Calu3 (cell line): ENCODE data around the gene SH3PXD2A. TPM values are rescaled to one million over a fixed set of nuclear protein-coding genes. Genes with fewer than 3 reads are reported as not detected.
"Not testable (repeated sequence)": the region's sequence is repeated elsewhere in the genome, so short reads cannot be mapped to it uniquely, and the experiment has no call there.

ENCODE experiments used
- BruUV-seq: library from RNA; stranded (reverse); fragments of 400-500 nt; replicated peaks from 2 replicates; lab custom pipeline; 2021; lab: Mats Ljungman, UMichigan
- CTCF ChIA-PET: fragments of 300-600 bp; sonication (Branson Sonifier 250); formaldehyde crosslinking; loops from one replicate; lab custom pipeline; 2022; ENCODE audit warnings: antibody characterized with exemption; lab: Charles Lee
- DNase-seq: peaks from one replicate; pipeline ENCODE4 v3.0.0; 2022
- H3K27ac Mint-ChIP-seq: one replicate; pipeline ENCODE4 v1.8.0; 2022; ENCODE audit warnings: mixed read lengths; ENCODE audit not compliant: unreplicated experiment
- H3K27me3 Mint-ChIP-seq: one replicate; pipeline ENCODE4 v1.8.0; 2022; ENCODE audit warnings: mixed read lengths; ENCODE audit not compliant: unreplicated experiment
- H3K36me3 Mint-ChIP-seq: one replicate; pipeline ENCODE4 v1.8.0; 2022; ENCODE audit warnings: mild to moderate bottlenecking, moderate library complexity, mixed read lengths; ENCODE audit not compliant: insufficient read depth, unreplicated experiment
- H3K4me1 Mint-ChIP-seq: one replicate; pipeline ENCODE4 v1.8.0; 2022; ENCODE audit warnings: mild to moderate bottlenecking, low read depth, mixed read lengths; ENCODE audit not compliant: unreplicated experiment
- H3K4me3 Mint-ChIP-seq: one replicate; pipeline ENCODE4 v1.8.0; 2022; ENCODE audit warnings: mild to moderate bottlenecking, low read depth, moderate library complexity, mixed read lengths; ENCODE audit not compliant: unreplicated experiment
- H3K9me3 Mint-ChIP-seq: one replicate; pipeline ENCODE4 v1.8.0; 2022; ENCODE audit warnings: low read depth, mixed read lengths; ENCODE audit not compliant: unreplicated experiment
- intact Hi-C: fragments of 100-400 bp; cut with micrococcal nuclease; formaldehyde crosslinking; loops from one replicate; pipeline ENCODE4 v1.10.0; 2022; ENCODE audit not compliant: unreplicated experiment
- total RNA-seq: library from RNA; stranded (reverse); gene quantifications from 2 replicates; pipeline ENCODE4 v1.2.3, GENCODE V29; 2022
- TF ChIP-seq, protein P1 (sequence below): fragments of 200-600 bp; IDR thresholded peaks from one replicate; pipeline ENCODE4 v1.8.0; 2022; ENCODE audit warnings: antibody characterized with exemption; ENCODE audit not compliant: unreplicated experiment

SH3PXD2A gene
- total RNA-seq, 1 experiment from 2014 or later = 7.5 TPM

DNA sequence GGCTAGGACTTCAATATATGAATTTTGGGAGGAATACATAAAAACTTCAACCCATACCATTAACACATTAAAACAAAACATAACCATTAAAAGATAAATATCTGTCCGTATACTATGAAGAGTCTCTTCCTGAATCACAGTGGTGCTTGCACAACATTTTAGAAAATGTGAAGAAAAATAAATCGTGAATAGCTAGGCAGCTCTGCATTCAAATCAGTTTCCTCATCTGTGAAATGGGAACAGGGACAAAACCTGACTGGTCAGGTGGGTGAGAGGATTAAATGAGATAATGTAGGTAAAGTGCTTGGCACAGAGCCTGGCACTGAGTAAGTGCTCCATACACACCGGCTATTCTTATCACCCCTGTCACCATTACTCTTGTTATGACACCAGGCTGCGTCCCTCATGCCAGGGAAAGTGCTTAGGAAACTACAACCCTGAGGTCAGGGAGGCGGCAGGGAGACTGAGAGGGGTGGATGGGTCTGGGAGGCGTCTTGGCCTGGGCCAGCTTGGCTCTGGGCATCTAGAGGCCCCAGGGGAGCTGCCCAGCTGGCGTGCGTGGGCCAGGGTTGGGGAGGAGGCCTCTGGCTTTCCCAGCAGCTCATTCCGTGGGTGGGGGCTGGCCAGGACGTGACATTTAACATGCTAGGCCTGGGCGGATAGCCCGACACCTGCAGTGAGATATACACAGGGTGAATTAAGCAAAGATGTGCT is 78.3 kb downstream of the SH3PXD2A start:
- peaks cover 4% of the 10 kb centered on the region for H3K36me3 Mint-ChIP-seq
- no peak overlapping the region for H3K27ac Mint-ChIP-seq
- TF ChIP-seq, protein P1, sequence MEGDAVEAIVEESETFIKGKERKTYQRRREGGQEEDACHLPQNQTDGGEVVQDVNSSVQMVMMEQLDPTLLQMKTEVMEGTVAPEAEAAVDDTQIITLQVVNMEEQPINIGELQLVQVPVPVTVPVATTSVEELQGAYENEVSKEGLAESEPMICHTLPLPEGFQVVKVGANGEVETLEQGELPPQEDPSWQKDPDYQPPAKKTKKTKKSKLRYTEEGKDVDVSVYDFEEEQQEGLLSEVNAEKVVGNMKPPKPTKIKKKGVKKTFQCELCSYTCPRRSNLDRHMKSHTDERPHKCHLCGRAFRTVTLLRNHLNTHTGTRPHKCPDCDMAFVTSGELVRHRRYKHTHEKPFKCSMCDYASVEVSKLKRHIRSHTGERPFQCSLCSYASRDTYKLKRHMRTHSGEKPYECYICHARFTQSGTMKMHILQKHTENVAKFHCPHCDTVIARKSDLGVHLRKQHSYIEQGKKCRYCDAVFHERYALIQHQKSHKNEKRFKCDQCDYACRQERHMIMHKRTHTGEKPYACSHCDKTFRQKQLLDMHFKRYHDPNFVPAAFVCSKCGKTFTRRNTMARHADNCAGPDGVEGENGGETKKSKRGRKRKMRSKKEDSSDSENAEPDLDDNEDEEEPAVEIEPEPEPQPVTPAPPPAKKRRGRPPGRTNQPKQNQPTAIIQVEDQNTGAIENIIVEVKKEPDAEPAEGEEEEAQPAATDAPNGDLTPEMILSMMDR = no peak
- H3K4me1 Mint-ChIP-seq = no peaks in the 10 kb centered on the region
- H3K9me3 Mint-ChIP-seq = no peaks in the 10 kb centered on the region
- CTCF ChIA-PET = no interaction called here
- peaks cover 35% of the 10 kb centered on the region for H3K27me3 Mint-ChIP-seq
- no peak for DNase-seq
- intact Hi-C loops = no loop called here
- no peak overlapping the region for H3K4me3 Mint-ChIP-seq
- BruUV-seq = no TSS peak

GRCh38 chr10:103775776-103776175 is 79.6 kb downstream of the SH3PXD2A start:
- intact Hi-C loops = no loop called here
- H3K4me3 Mint-ChIP-seq = no peak overlapping the region

DNA sequence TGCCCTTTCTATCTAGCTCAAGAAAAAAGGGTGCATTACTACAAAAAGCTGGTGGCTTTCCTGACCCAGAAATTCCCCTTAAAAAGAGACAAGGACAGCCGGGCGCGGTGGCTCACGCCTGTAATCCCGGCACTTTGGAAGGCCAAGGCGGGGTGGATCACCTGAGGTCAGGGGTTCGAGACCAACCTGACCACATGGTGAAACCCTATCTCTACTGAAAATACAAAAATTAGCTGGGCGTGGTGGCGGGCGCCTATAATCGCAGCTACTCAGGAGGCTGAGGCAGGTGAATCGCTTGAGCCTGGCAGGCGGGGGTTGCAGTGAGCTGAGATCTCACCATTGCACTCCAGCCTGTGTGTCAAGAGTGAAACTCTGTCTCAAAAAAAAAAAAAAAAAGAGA is 82.5 kb downstream of the SH3PXD2A start:
- H3K4me1 Mint-ChIP-seq, H3K9me3 Mint-ChIP-seq, DNase-seq, H3K36me3 Mint-ChIP-seq, H3K27ac Mint-ChIP-seq, intact Hi-C loops, BruUV-seq: not testable (repeated sequence)
- Mint-ChIP-seq H3K4me3 (peak overlapping the region; percentile 83), H3K27me3 (peaks cover 53% of the 10 kb centered on the region)
- CTCF ChIA-PET = interaction anchor here (0.6 to 1.1 kb wide), 3 partner anchors 8 to 75 kb away, joined by 3 to 4 read pairs (median 3); no protein-coding TSS in a partner anchor

More at GRCh38 chr10:103775776-103776175, 79.6 kb downstream of the SH3PXD2A start:
- Mint-ChIP-seq H3K36me3 (peaks cover 4% of the 10 kb centered on the region), H3K27me3 (peaks cover 38% of the 10 kb centered on the region), H3K27ac (no peak overlapping the region), H3K9me3 (no peaks in the 10 kb centered on the region), H3K4me1 (no peaks in the 10 kb centered on the region)
- CTCF ChIA-PET = no interaction called here
- TF ChIP-seq, protein P1 = no peak
- BruUV-seq = no TSS peak
- DNase-seq = no peak

DNA sequence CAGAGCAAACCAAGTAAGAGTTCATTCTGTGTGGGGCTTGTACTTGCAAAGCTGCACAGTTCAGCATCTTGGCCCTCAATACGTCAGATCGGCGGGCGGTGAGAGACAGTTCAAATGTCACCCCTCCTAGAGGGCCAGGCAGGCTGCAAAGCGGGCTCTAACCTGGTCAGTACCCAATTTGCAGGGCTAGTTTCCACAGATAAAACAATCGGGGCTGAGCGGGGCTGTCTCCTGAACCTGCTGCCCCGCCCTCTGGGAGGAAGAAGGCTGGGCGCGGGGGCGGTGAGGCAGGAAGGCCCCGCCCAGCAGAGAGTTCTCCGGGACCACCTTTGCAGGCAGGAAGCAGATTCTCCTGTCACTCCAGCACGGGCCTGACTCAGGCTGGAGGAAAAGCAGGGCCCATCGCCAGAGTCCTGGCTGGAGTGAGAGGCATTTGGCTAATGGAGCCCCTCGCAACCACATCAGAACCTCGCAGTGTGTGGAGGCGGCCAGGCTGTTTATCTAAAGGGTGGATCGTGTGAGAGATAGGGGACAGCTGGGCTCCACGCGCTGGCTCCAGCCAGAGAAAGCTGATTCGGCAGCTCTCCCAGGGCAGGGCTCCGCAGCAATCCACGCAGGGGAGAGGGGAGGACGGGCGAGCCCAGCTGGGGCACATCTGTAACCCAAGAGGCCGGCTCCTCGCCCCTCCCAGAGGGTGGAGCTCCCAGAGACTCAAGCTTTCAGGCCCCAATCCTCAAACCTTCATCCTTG is 83.1 kb downstream of the SH3PXD2A start:
- TF ChIP-seq, protein P1 = no peak
- peaks cover 58% of the 10 kb centered on the region for H3K27me3 Mint-ChIP-seq
- H3K9me3 Mint-ChIP-seq = no peaks in the 10 kb centered on the region
- H3K4me3 Mint-ChIP-seq = peak overlapping the region; percentile 83
- DNase-seq = peak; percentile 47
- H3K36me3 Mint-ChIP-seq = peaks cover 4% of the 10 kb centered on the region
- H3K27ac Mint-ChIP-seq = no peak overlapping the region
- CTCF ChIA-PET = interaction anchor here (0.7 to 1.1 kb wide), 3 partner anchors 8 to 22 kb away, joined by 3 to 4 read pairs (median 3); no protein-coding TSS in a partner anchor
- intact Hi-C loops = no loop called here
- BruUV-seq = no TSS peak
- no peaks in the 10 kb centered on the region for H3K4me1 Mint-ChIP-seq
